SU-DHL-6 (cell line): ENCODE data around the gene POC1B.

Experiments used
- H2AFZ ChIP-seq: fragments of 200-600 bp; sonication (generic); 2 replicates; pipeline ENCODE4 v1.6.1; 2014; ENCODE audit warnings: low read depth, mild to moderate bottlenecking, moderate library complexity, mixed read lengths, antibody characterized with exemption, low read length; ENCODE audit not compliant: severe bottlenecking
- H3F3A ChIP-seq: fragments of 200-600 bp; shearing (Covaris generic); 2 replicates; pipeline ENCODE4 v1.6.0; 2016; ENCODE audit warnings: antibody characterized with exemption, mild to moderate bottlenecking; ENCODE audit not compliant: insufficient read depth
- H3K27ac ChIP-seq: fragments of 200-600 bp; sonication (generic); 2 replicates; pipeline ENCODE4 v1.5.1; 2016; ENCODE audit warnings: low read depth, mild to moderate bottlenecking, low read length, moderate library complexity, mixed read lengths
- H3K27me3 ChIP-seq: fragments of 200-600 bp; sonication (generic), shearing (Covaris generic); 2 replicates; pipeline ENCODE4 v1.6.0; 2014; ENCODE audit warnings: mild to moderate bottlenecking, low read length
- H3K36me3 ChIP-seq: fragments of 200-600 bp; sonication (generic); 2 replicates; pipeline ENCODE4 v1.6.1; 2014; ENCODE audit warnings: mild to moderate bottlenecking, low read length, mixed read lengths
- H3K4me2 ChIP-seq: fragments of 300-600, 200-600 bp; shearing (Covaris generic), sonication (generic); 2 replicates; pipeline ENCODE4 v1.6.0; 2014; ENCODE audit warnings: low read length, low read depth, mild to moderate bottlenecking; ENCODE audit not compliant: poor library complexity, severe bottlenecking
- H3K4me3 ChIP-seq: fragments of 200-600 bp; sonication (generic); 2 replicates; pipeline ENCODE4 v1.5.1; 2014; ENCODE audit warnings: antibody characterized with exemption, low read length, mild to moderate bottlenecking, mixed read lengths; ENCODE audit not compliant: insufficient read depth, poor library complexity, severe bottlenecking
- H3K79me2 ChIP-seq: fragments of 200-600 bp; sonication (generic); 2 replicates; pipeline ENCODE4 v1.6.1; 2014; ENCODE audit warnings: mild to moderate bottlenecking, low read length, moderate library complexity; ENCODE audit not compliant: insufficient read depth
- H3K9ac ChIP-seq: fragments of 200-600 bp; sonication (generic); 2 replicates; pipeline ENCODE4 v1.7.0; 2014; ENCODE audit warnings: mild to moderate bottlenecking, low read length
- H3K9me2 ChIP-seq: fragments of 200-600 bp; sonication (generic); replicated peaks from 2 replicates; pipeline ENCODE4 v1.6.1; 2014; ENCODE audit warnings: low read length; ENCODE audit not compliant: insufficient read depth
- H3K9me3 ChIP-seq: fragments of 200-600 bp; sonication (generic); 2 replicates; pipeline ENCODE4 v1.6.1; 2014; ENCODE audit warnings: low read length, mixed read lengths; ENCODE audit not compliant: insufficient read depth
- H4K20me1 ChIP-seq: fragments of 200-600 bp; sonication (generic); 2 replicates; pipeline ENCODE4 v1.6.1; 2014; ENCODE audit warnings: low read depth, mild to moderate bottlenecking, antibody characterized with exemption, low read length, moderate library complexity, mixed read lengths
- EZH2phosphoT487 ChIP-seq: fragments of 200-600 bp; sonication (generic), shearing (Covaris generic); conservative IDR thresholded peaks from 2 replicates; pipeline ENCODE4 v1.6.1; 2018; ENCODE audit warnings: mild to moderate bottlenecking, antibody characterized with exemption, low read length, moderate library complexity, mixed read lengths
- TF ChIP-seq, protein P1 (sequence below): fragments of 200-600 bp; sonication (generic); IDR thresholded peaks from one replicate; pipeline ENCODE4 v1.5.1; 2017; ENCODE audit warnings: antibody characterized with exemption, mild to moderate bottlenecking, low read length, moderate library complexity; ENCODE audit not compliant: insufficient read depth, poor library complexity, severe bottlenecking

Gene POC1B

DNA sequence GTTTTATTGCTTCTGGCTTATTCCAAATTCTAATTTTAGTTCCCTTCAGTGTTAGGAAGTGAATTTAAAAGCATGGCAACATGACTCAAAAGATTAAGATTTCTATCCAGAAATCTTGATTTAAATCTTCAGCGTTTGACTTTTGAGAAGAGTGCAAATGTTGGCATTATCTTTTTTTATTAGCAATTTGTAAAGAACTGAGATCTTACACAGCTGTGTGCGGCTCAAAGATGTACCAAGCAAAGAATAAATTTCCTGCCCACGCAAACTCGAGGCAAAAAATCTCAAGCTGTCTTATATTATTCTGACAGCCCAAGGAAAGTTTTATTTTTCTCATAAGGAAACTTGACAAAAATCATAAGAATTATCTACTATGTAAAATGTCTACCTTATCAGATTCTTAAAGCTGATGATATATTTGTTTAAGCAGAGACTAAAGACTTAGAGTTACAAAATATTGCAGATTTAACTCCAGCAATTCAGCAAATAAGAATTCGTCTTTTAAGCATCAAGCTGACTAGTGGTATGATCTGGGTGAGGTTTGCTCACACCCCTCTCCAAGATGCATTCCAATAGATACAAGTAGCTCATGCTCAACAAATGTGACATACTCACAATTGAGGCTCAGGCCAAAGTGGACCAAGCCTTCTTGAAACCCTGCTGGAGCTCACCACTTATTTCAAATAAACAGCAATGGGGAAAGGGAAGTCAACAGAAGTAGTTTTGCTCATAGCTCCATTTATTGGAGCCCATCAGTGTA, 47.4 kb upstream of the POC1B start:
- H3F3A ChIP-seq = no peaks in the 10 kb centered on the region
- no peak overlapping the region for H3K4me3 ChIP-seq
- H3K27ac ChIP-seq = no peak overlapping the region
- no peaks in the 10 kb centered on the region for H4K20me1 ChIP-seq
- no peaks in the 10 kb centered on the region for H3K79me2 ChIP-seq
- H2AFZ ChIP-seq = no peak overlapping the region
- no peak overlapping the region for H3K9ac ChIP-seq
- TF ChIP-seq, protein P1, sequence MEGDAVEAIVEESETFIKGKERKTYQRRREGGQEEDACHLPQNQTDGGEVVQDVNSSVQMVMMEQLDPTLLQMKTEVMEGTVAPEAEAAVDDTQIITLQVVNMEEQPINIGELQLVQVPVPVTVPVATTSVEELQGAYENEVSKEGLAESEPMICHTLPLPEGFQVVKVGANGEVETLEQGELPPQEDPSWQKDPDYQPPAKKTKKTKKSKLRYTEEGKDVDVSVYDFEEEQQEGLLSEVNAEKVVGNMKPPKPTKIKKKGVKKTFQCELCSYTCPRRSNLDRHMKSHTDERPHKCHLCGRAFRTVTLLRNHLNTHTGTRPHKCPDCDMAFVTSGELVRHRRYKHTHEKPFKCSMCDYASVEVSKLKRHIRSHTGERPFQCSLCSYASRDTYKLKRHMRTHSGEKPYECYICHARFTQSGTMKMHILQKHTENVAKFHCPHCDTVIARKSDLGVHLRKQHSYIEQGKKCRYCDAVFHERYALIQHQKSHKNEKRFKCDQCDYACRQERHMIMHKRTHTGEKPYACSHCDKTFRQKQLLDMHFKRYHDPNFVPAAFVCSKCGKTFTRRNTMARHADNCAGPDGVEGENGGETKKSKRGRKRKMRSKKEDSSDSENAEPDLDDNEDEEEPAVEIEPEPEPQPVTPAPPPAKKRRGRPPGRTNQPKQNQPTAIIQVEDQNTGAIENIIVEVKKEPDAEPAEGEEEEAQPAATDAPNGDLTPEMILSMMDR = no peak
- no peak for TF ChIP-seq EZH2phosphoT487
- no peaks in the 10 kb centered on the region for H3K27me3 ChIP-seq
- no peaks in the 10 kb centered on the region for H3K9me2 ChIP-seq
- H3K4me2 ChIP-seq = no peak overlapping the region
- no peaks in the 10 kb centered on the region for H3K9me3 ChIP-seq
- no peaks in the 10 kb centered on the region for H3K36me3 ChIP-seq

DNA sequence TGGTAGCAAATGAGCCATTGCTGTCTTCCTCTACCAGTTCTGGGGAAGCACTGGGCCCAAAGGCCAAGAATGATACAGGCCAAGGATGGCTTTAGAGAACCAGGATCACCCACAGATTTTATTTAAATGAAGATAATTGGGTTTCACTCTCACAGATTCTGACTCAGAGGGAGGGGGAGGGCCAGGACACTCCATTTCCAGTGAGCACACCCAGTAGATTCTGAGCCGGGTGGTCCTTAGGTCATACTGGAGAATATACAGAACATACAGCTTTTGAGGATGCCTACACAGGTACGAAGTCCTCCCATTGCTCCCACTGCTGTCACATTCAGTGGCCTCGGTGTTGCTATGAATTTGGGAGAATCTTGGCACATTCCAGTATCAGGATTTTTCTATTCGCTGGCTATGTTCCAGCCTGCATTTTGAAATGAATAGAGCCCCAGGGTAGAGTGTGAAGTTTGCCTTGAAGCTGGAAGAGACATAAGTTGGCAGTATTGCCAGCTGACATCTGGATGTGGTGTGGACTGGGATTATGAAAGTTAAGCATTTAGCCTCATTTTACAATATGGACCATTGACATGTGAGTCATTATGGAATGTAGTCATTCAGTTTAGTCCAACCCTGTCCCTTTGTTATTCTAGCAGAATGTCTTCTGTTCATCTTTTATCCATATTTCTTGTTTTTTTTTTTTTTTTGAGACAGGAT, 45.8 kb upstream of the POC1B start:
- Histone ChIP-seq H3K9me2 (no peaks in the 10 kb centered on the region), H3F3A (no peaks in the 10 kb centered on the region), H3K4me2 (no peak overlapping the region), H3K9me3 (no peaks in the 10 kb centered on the region), H3K4me3 (no peak overlapping the region), H3K36me3 (no peaks in the 10 kb centered on the region), H3K79me2 (no peaks in the 10 kb centered on the region), H3K27ac (no peak overlapping the region), H3K9ac (no peak overlapping the region), H4K20me1 (no peaks in the 10 kb centered on the region), H2AFZ (no peak overlapping the region), H3K27me3 (no peaks in the 10 kb centered on the region)
- TF ChIP-seq, protein P1 = no peak
- no peak for TF ChIP-seq EZH2phosphoT487

DNA sequence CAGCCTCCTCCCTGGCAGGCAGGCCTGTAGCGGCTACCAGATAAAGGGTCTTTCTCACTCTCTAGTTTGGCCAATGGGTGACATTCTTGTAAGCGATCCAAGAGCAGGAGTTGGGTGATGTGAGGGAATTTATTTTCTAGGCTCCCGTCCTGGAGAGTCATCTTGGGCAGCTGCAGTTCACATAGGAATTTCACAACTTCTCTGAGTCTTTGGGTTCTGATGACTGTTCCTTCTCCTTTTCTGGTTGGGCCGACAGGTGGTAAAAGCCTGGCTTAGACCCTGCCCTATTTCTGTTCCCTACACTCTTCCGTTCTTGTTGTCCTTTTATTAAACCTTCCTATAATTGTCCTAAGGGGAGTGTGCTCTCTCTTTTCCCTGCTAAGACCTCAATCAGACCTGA, 42.6 kb upstream of the POC1B start:
- H3K36me3 ChIP-seq = no peaks in the 10 kb centered on the region
- H3K27me3 ChIP-seq = no peaks in the 10 kb centered on the region
- H3K79me2 ChIP-seq = no peaks in the 10 kb centered on the region
- H3K9ac ChIP-seq = no peak overlapping the region
- H3K27ac ChIP-seq = no peak overlapping the region
- no peak overlapping the region for H3K4me3 ChIP-seq
- no peaks in the 10 kb centered on the region for H3K9me2 ChIP-seq
- H4K20me1 ChIP-seq = no peaks in the 10 kb centered on the region
- no peak overlapping the region for H2AFZ ChIP-seq
- no peaks in the 10 kb centered on the region for H3F3A ChIP-seq
- H3K9me3 ChIP-seq = no peaks in the 10 kb centered on the region
- H3K4me2 ChIP-seq = no peak overlapping the region
- TF ChIP-seq, protein P1 = no peak
- TF ChIP-seq EZH2phosphoT487 = no peak
